Suprapubic skin (tissue), 4 donors: ENCODE data around the gene CATSPERD. TPM values are rescaled to one million over a fixed set of nuclear protein-coding genes. Genes with fewer than 3 reads are reported as not detected.

Source experiments
- DNase-seq, 2 donors: peaks; one replicate each; pipeline ENCODE4 v3.0.0-alpha.2; 2019; ENCODE audit warnings: low spot score in 2 of 2
- H3K27ac ChIP-seq: fragments of 200-600 bp; sonication (generic); one replicate; pipeline ENCODE4 v1.5.1; 2019
- H3K27me3 ChIP-seq: fragments of 200-600 bp; sonication (generic); one replicate; pipeline ENCODE4 v1.5.1; 2019
- H3K36me3 ChIP-seq: fragments of 200-600 bp; sonication (generic); one replicate; pipeline ENCODE4 v1.5.1; 2019
- H3K4me1 ChIP-seq: fragments of 200-600 bp; sonication (generic); one replicate; pipeline ENCODE4 v1.5.1; 2019
- H3K4me3 ChIP-seq: fragments of 200-600 bp; sonication (generic); one replicate; pipeline ENCODE4 v1.5.1; 2019; ENCODE audit warnings: mild to moderate bottlenecking
- H3K9me3 ChIP-seq: fragments of 200-600 bp; sonication (generic); one replicate; pipeline ENCODE4 v1.5.1; 2019
- CTCF ChIP-seq, 2 donors: fragments of 200-600 bp in 1 of 2; fragments of 450-650 bp in 1 of 2; sonication (generic) in 1 of 2; IDR thresholded peaks; one replicate each; pipeline ENCODE4 v1.5.1; 2016 to 2019; ENCODE audit warnings: antibody characterized with exemption in 2 of 2, mild to moderate bottlenecking in 1 of 2, moderate library complexity in 1 of 2
- EP300 ChIP-seq: sonication (generic); formaldehyde crosslinking; IDR thresholded peaks from one replicate; pipeline ENCODE4 v1.6.1; 2017; ENCODE audit warnings: antibody characterized with exemption
- POLR2A ChIP-seq, 2 donors: fragments of 450-650 bp; IDR thresholded peaks; one replicate each; pipeline ENCODE4 v1.6.1; 2017; ENCODE audit warnings: antibody characterized with exemption in 2 of 2, mild to moderate bottlenecking in 2 of 2, moderate library complexity in 2 of 2
- POLR2AphosphoS5 ChIP-seq, 3 donors: sonication (generic); formaldehyde crosslinking; IDR thresholded peaks; one replicate each; pipeline ENCODE4 v1.6.1; 2017; ENCODE audit warnings: antibody characterized with exemption in 3 of 3
- WGBS: methylation state at CpG from one replicate; pipeline ENCODE4 v1.1.5; 2018; 5-methylcytosine and 5-hydroxymethylcytosine counted together
- total RNA-seq, 4 donors: library from RNA; depleted of rRNA; stranded (reverse); fragments of >200 nt; gene quantifications; one replicate each; pipeline ENCODE4 v1.1.0, GENCODE V29; 2016

The CATSPERD gene
- total RNA-seq, 4 donors from 2014 or later = 0.24 TPM; not detected in 3

DNA sequence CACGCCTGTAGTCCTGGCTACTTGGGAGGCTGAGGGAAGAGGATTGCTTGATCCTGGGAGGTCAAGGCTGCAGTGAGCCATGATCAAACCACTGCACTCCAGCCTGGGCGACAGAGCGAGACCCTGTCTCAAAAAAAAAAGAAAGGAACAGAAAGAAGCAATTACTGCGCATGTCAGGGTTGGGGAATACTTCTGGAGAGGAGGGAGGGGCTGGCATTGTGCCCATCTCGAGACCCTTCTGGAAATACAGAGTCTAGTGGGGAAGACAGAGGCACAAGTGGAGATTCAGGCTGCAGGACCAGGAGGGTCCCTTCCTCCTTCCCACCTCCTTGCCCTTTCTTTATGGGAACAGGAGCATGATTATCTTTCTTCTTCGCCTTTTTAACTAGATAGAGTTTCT lies 33.3 kb downstream of the CATSPERD start:
- H3K9me3 ChIP-seq = no peaks in the 10 kb centered on the region
- no peak overlapping the region for H3K27ac ChIP-seq
- no peaks in the 10 kb centered on the region for H3K4me1 ChIP-seq
- WGBS = 64% methylated on average over 6 of the region's 6 CpGs
- H3K27me3 ChIP-seq = peaks cover 10% of the 10 kb centered on the region
- no peak overlapping the region for H3K4me3 ChIP-seq
- TF ChIP-seq EP300 = no peak
- no peak for TF ChIP-seq CTCF (IDR thresholded peaks at IDR 0.05)
- no peak for TF ChIP-seq POLR2A (IDR thresholded peaks at IDR 0.05)
- DNase-seq = no peak
- no peaks in the 10 kb centered on the region for H3K36me3 ChIP-seq

DNA sequence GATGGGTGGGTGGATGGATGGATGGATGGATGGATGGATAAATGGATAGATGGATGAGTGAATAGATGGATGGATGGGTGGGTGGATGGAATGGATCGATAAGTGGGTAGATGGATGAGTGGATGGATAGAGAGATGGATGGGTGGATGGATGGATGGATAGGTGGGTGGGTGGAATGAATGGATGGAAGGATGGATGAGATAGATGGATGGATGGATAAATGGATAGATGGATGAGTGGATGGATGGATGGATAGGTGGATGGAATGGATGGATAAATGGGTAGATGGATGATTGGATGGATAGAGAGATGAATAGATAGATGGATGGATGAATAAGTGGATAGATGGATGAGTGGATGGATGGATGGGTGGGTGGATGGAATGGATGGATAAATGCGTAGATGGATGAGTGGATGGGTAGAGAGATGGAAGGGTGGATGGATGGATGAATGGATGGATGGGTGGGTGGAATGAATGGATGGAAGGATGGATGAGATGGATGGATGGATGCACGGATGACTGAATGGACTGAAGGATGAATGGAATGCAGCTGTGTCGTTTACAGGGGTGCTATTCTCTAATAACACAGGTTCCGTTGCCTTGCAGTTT lies 42.3 kb downstream of the CATSPERD start:
- Histone ChIP-seq H3K9me3 (no peaks in the 10 kb centered on the region), H3K4me3 (no peak overlapping the region), H3K27me3 (peaks cover 5% of the 10 kb centered on the region), H3K36me3 (no peaks in the 10 kb centered on the region), H3K4me1 (no peaks in the 10 kb centered on the region), H3K27ac (no peak overlapping the region)
- 93% methylated on average over 5 of the region's 5 CpGs for WGBS
- TF ChIP-seq CTCF (IDR thresholded peaks at IDR 0.05) (no peak), POLR2A (IDR thresholded peaks at IDR 0.05) (no peak), EP300 (no peak), POLR2AphosphoS5 (IDR thresholded peaks at IDR 0.05) (no peak)
- DNase-seq = no peak

DNA sequence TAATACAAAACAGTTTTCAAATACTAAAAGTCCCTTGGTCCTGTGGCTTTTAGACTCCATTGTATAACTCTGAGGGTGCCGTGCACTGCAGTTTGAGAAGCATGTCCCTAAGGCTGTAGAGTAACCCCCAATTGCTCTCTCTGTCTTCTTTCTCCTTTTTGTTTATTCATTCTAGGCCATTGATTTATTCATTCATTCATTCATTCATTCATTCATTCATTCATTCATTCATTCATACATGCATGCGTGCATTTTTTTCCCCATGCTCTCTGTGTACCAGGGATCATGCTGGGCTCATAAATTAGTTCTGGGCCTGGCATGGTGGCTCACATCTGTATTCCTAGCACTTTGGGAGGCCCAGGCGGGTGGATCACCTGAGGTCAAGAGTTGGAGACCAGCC lies 44.8 kb downstream of the CATSPERD start:
- no peaks in the 10 kb centered on the region for H3K36me3 ChIP-seq
- H3K27ac ChIP-seq = no peak overlapping the region
- no peaks in the 10 kb centered on the region for H3K4me1 ChIP-seq
- H3K4me3 ChIP-seq = no peak overlapping the region
- WGBS = 95% methylated on average over 3 of the region's 3 CpGs
- TF ChIP-seq EP300 (no peak), POLR2AphosphoS5 (IDR thresholded peaks at IDR 0.05) (no peak), POLR2A (IDR thresholded peaks at IDR 0.05) (no peak), CTCF (IDR thresholded peaks at IDR 0.05) (no peak)
- no peaks in the 10 kb centered on the region for H3K27me3 ChIP-seq
- H3K9me3 ChIP-seq = no peaks in the 10 kb centered on the region
- no peak for DNase-seq

GRCh38 chr19:5767949-5768348 lies 47.5 kb downstream of the CATSPERD start:
- Histone ChIP-seq H3K9me3 (no peaks in the 10 kb centered on the region), H3K36me3 (no peaks in the 10 kb centered on the region), H3K27me3 (no peaks in the 10 kb centered on the region), H3K4me3 (no peak overlapping the region), H3K4me1 (no peaks in the 10 kb centered on the region), H3K27ac (no peak overlapping the region)
- DNase-seq = no peak
- TF ChIP-seq CTCF (IDR thresholded peaks at IDR 0.05) (no peak), POLR2A (IDR thresholded peaks at IDR 0.05) (no peak), POLR2AphosphoS5 (IDR thresholded peaks at IDR 0.05) (no peak), EP300 (no peak)
- 97% methylated on average over 10 of the region's 10 CpGs for WGBS

DNA sequence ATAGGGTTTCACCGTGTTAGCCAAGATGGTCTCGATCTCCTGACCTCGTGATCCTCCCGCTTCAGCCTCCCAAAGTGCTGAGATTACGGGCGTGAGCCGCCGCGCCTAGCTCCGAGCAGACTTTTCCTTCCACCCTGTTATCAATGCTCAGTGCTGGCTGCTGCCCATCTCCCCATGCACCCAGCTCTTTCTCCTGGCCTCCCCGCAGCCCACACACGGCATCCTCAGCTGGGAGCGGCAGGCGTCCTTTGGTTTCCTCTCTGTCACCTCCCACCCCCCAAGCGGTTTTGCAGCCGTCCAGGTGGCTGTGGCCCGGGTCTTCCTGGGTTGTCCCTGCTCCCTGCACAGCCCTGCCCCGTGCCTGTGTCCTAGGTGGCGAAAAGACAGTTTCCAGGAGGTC lies 52.0 kb downstream of the CATSPERD start:
- H3K36me3 ChIP-seq = no peaks in the 10 kb centered on the region
- no peak overlapping the region for H3K4me3 ChIP-seq
- no peaks in the 10 kb centered on the region for H3K27me3 ChIP-seq
- no peak for TF ChIP-seq CTCF (IDR thresholded peaks at IDR 0.05)
- TF ChIP-seq POLR2AphosphoS5 (IDR thresholded peaks at IDR 0.05) = no peak
- no peak for TF ChIP-seq EP300
- no peak for TF ChIP-seq POLR2A (IDR thresholded peaks at IDR 0.05)
- WGBS = 88% methylated on average over 19 of the region's 19 CpGs
- DNase-seq = no peak
- H3K9me3 ChIP-seq = no peaks in the 10 kb centered on the region
- peaks cover 3% of the 10 kb centered on the region for H3K4me1 ChIP-seq
- no peak overlapping the region for H3K27ac ChIP-seq
